CD1c-positive myeloid dendritic cell (primary cell): ENCODE data around the gene TFAP2E.

Source experiments
- DNase-seq: peaks from one replicate; pipeline ENCODE4 v3.0.0-alpha.2; 2016; ENCODE audit errors: extremely low spot score

TFAP2E gene

DNA sequence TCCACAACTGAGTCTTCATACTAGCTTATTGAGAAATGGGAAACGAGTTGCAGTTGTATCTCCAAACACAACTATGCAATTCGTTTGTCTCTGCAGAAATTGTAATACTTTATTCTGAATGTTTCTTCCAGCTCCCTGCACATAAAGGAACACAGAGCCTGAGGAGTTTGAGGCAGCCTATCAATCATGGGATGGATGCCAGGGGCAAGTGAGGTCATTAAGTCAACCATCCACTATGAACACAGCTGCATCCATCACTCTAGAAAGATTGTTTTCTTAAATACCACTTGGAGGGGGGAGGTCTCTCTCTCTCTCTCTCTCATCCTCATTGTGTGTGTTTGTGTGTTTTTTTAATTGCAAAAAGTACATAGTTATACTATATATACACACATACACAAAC lies 71.1 kb downstream of the TFAP2E start:
- no peak for DNase-seq
